Endothelial cell of umbilical vein (primary cell): ENCODE results near the gene ACIN1. TPM values are rescaled to one million over a fixed set of nuclear protein-coding genes. Genes with fewer than 3 reads are reported as not detected.

Source experiments
- BruUV-seq: library from RNA; stranded (reverse); fragments of 400-500 nt; replicated peaks from 2 replicates; lab custom pipeline; 2021; lab: Mats Ljungman, UMichigan
- CTCF ChIA-PET: fragments of 300-600, 350-600 bp; sonication (Branson Sonifier 250); formaldehyde crosslinking; loops from one replicate; lab custom pipeline; 2021; ENCODE audit warnings: antibody characterized with exemption, inconsistent platforms; lab: Charles Lee
- POLR2A ChIA-PET: fragments of 300-600, 350-600 bp; sonication (Branson Sonifier 250); formaldehyde crosslinking; loops from one replicate; lab custom pipeline; 2021; ENCODE audit warnings: antibody characterized with exemption, inconsistent platforms; lab: Charles Lee
- DNase-seq: peaks from one replicate; pipeline ENCODE4 v3.0.0-alpha.2; 2011; ENCODE audit warnings: low read depth, low spot score
- FAIRE-seq: peaks from 2 replicates; lab custom pipeline; 2011; peaks lifted over from hg19 to GRCh38; lab: Jason Lieb, UNC
- H2AFZ ChIP-seq: 2 replicates; pipeline ENCODE4 v1.6.0; 2012; ENCODE audit warnings: low read depth, low read length, control low read depth, inconsistent platforms
- H3K27ac ChIP-seq: 2 replicates; pipeline ENCODE4 v1.5.1; 2011; ENCODE audit warnings: low read depth, mild to moderate bottlenecking, control low read depth, low read length, moderate library complexity; ENCODE audit not compliant: insufficient read depth
- H3K27me3 ChIP-seq, 2 experiments: 2 replicates each; pipeline versions ENCODE4 v1.6.0 to v1.6.1; 2011; ENCODE audit warnings: low read length in 2 of 2, mixed read lengths in 1 of 2; ENCODE audit not compliant: control insufficient read depth in 2 of 2, insufficient read depth in 2 of 2
- H3K36me3 ChIP-seq, 2 experiments: 2 replicates in 1 of 2; 3 replicates in 1 of 2; pipeline ENCODE4 v1.5.1; 2011; ENCODE audit warnings: low read length in 2 of 2, mild to moderate bottlenecking in 1 of 2, moderate library complexity in 1 of 2; ENCODE audit not compliant: control insufficient read depth in 2 of 2, insufficient read depth in 2 of 2; ENCODE audit errors: extremely low read depth in 1 of 2
- H3K4me1 ChIP-seq: 3 replicates; pipeline ENCODE4 v1.5.1; 2011; ENCODE audit warnings: mild to moderate bottlenecking, low read length; ENCODE audit not compliant: control insufficient read depth, insufficient read depth; ENCODE audit errors: extremely low read depth
- H3K4me2 ChIP-seq: 2 replicates; pipeline ENCODE4 v1.6.1; 2011; ENCODE audit warnings: low read length, control low read depth, mixed read lengths; ENCODE audit not compliant: insufficient read depth
- H3K4me3 ChIP-seq, 3 experiments: fragments of 200-600 bp in 1 of 3; sonication (generic), shearing (Covaris generic) in 1 of 3; replicated peaks in 1 of 3; 2 replicates each; pipeline ENCODE4 v1.5.1; 2011 to 2016; ENCODE audit warnings: control low read depth in 3 of 3, low read length in 3 of 3, mild to moderate bottlenecking in 2 of 3, inconsistent platforms in 1 of 3, low read depth in 1 of 3, moderate library complexity in 1 of 3; ENCODE audit not compliant: insufficient read depth in 1 of 3
- H3K79me2 ChIP-seq: 2 replicates; pipeline ENCODE4 v1.6.0; 2012; ENCODE audit warnings: low read length, inconsistent platforms; ENCODE audit not compliant: control insufficient read depth, insufficient read depth
- H3K9ac ChIP-seq: replicated peaks from 2 replicates; pipeline ENCODE3; 2011; ENCODE audit warnings: low read length, control low read depth; ENCODE audit not compliant: insufficient read depth; ENCODE audit errors: extremely low read depth
- H3K9me1 ChIP-seq: replicated peaks from 3 replicates; pipeline ENCODE4 v1.6.0; 2011; ENCODE audit warnings: mild to moderate bottlenecking, low read length; ENCODE audit not compliant: control insufficient read depth, insufficient read depth; ENCODE audit errors: extremely low read depth
- H3K9me3 ChIP-seq: replicated peaks from 2 replicates; pipeline ENCODE4 v1.5.1; 2012; ENCODE audit warnings: low read length, inconsistent platforms; ENCODE audit not compliant: control insufficient read depth, insufficient read depth
- H4K20me1 ChIP-seq: replicated peaks from 2 replicates; pipeline ENCODE3; 2011; ENCODE audit warnings: mild to moderate bottlenecking, low read length; ENCODE audit not compliant: control insufficient read depth, insufficient read depth; ENCODE audit errors: extremely low read depth
- EZH2 ChIP-seq: IDR thresholded peaks from 2 replicates; pipeline ENCODE4 v1.6.1; 2012; ENCODE audit warnings: borderline replicate concordance, low read depth, mild to moderate bottlenecking, moderate library complexity, low read length, inconsistent platforms; ENCODE audit not compliant: severe bottlenecking
- FOS ChIP-seq: IDR thresholded peaks from 2 replicates; pipeline ENCODE4 v1.6.1; 2011; ENCODE audit warnings: mild to moderate bottlenecking, low read length, moderate library complexity, borderline replicate concordance; ENCODE audit not compliant: insufficient read depth
- GATA2 ChIP-seq: IDR thresholded peaks from 2 replicates; pipeline ENCODE4 v1.7.0; 2011; ENCODE audit warnings: low read depth, mild to moderate bottlenecking, moderate library complexity, mixed read lengths, low read length; ENCODE audit not compliant: insufficient read length, insufficient read depth
- JUN ChIP-seq: IDR thresholded peaks from 2 replicates; pipeline ENCODE4 v1.6.1; 2011; ENCODE audit warnings: borderline replicate concordance, low read depth; ENCODE audit not compliant: insufficient read length, insufficient read depth
- MAX ChIP-seq: IDR thresholded peaks from 2 replicates; pipeline ENCODE4 v1.6.1; 2011; ENCODE audit not compliant: insufficient read depth, insufficient read length
- MYC ChIP-seq: IDR thresholded peaks from one replicate; pipeline ENCODE4 v1.6.1; 2011; ENCODE audit warnings: mild to moderate bottlenecking, low read depth, low read length
- POLR2A ChIP-seq: IDR thresholded peaks from 2 replicates; pipeline ENCODE4 v1.6.1; 2012; ENCODE audit warnings: low read depth, mild to moderate bottlenecking, control low read depth, low read length
- POLR2AphosphoS5 ChIP-seq: IDR thresholded peaks from 2 replicates; pipeline ENCODE4 v1.6.1; 2012; ENCODE audit warnings: low read depth, mild to moderate bottlenecking, control low read depth, low read length, moderate library complexity; ENCODE audit not compliant: insufficient read depth
- dilution Hi-C: fragments of 300-500 bp; cut with MboI; formaldehyde crosslinking; loops from one replicate; pipeline ENCODE4 v1.15.0; 2019; ENCODE audit warnings: low sequenced_read_pairs; ENCODE audit not compliant: extremely low pct_ligation_motif_present
- intact Hi-C: fragments of 100-400 bp; cut with micrococcal nuclease; formaldehyde crosslinking; loops from one replicate; pipeline ENCODE4 v1.10.0; 2022
- polyA plus RNA-seq, 4 experiments: library from polyadenylated mRNA; depleted of rRNA in 3 of 4; stranded (reverse) in 3 of 4; unstranded in 1 of 4; fragments of >200 nt; gene quantifications; 2 replicates each; pipeline versions ENCODE4 v1.2.1 to v1.2.3, GENCODE V29; 2011 to 2012; ENCODE audit warnings: missing spikeins in 1 of 4
- total RNA-seq: library from RNA; stranded (reverse); gene quantifications from 2 replicates; pipeline ENCODE4 v1.2.3, GENCODE V29; 2021
- TF ChIP-seq, protein P1 (sequence below), 2 donors: IDR thresholded peaks; 1 replicate in 1 of 2; 2 replicates in 1 of 2; pipeline ENCODE4 v1.5.1; 2011; ENCODE audit warnings: low read length in 2 of 2, mild to moderate bottlenecking in 2 of 2, moderate library complexity in 2 of 2, control low read depth in 1 of 2, inconsistent platforms in 1 of 2, low read depth in 1 of 2; ENCODE audit not compliant: insufficient read depth in 1 of 2; ENCODE audit errors: extremely low read depth in 1 of 2

ACIN1 gene
- total and polyA plus RNA-seq, 2 donors (not counting 3 experiments of a cell fraction or from before 2014, with no cell fraction given) = 146 to 240 TPM

DNA sequence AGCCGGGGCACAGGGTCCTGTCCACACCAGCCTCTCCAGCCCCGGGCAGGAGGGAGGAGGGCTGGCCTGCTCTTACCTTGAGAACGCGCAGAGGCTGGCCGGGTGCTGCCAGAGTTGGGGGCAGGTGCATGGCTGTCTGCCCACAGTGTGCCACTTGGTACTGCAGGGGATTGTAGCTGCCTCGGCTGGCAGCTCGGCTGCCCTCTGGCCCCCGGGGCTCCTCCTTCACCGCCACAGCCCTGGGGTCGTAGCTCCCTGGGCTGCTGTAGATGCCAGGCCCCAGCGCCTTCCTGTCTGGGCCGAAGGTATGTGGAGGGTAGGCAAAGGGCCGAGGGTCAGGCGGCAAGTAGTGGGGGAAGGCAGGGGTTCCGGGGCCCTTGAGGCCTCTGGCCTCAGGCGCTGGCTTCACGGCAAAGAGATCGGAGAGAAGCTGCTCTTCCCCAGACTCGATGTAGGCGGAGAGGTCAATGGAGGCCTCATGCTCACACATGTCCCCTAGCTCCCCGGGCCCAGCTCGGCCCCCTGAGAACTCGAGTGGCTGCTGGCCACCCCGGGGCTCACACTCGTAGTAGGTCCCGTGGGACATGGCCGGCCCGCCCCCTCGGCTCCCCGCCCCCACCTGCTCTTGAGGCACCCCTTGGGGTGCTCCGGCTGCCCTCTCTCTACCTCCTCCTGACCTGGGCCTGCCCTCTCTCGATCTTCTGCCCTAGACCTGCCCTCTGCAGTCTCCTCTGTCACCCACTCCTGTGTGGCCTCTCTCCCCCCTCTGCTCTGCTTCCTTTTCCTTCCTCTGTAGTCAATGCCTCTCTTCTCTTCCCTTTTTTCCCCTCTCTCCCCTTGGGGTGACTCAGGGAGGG lies 23.8 kb upstream of the ACIN1 start, which contains the start of gene CEBPE:
CEBPE (minus strand) TSS at position 750 of the 857 bp plus-strand sequence; CDS start at position 586, 164 bp downstream.
- no peak for DNase-seq
- H3K4me2 ChIP-seq = no peak within 1 kb of the TSS
- H3K9me1 ChIP-seq = no peaks in the 10 kb centered on the region
- BruUV-seq = no TSS peak
- no peak within 1 kb of the TSS for H3K27ac ChIP-seq
- no peak within 1 kb of the TSS for H3K4me3 ChIP-seq
- H3K79me2 ChIP-seq = no peaks in the 10 kb centered on the region
- no peaks in the 10 kb centered on the region for H3K36me3 ChIP-seq
- no peaks in the 10 kb centered on the region for H3K27me3 ChIP-seq
- peaks cover 30% of the 10 kb centered on the region for H3K4me1 ChIP-seq
- POLR2A ChIA-PET = no interaction called here
- intact Hi-C loops = no loop called here
- FAIRE-seq = no peak
- H4K20me1 ChIP-seq = no peaks in the 10 kb centered on the region
- TF ChIP-seq POLR2AphosphoS5 (no peak), POLR2A (no peak), FOS (no peak), GATA2 (no peak), EZH2 (no peak), MAX (no peak), MYC (no peak), JUN (no peak)
- TF ChIP-seq, protein P1, sequence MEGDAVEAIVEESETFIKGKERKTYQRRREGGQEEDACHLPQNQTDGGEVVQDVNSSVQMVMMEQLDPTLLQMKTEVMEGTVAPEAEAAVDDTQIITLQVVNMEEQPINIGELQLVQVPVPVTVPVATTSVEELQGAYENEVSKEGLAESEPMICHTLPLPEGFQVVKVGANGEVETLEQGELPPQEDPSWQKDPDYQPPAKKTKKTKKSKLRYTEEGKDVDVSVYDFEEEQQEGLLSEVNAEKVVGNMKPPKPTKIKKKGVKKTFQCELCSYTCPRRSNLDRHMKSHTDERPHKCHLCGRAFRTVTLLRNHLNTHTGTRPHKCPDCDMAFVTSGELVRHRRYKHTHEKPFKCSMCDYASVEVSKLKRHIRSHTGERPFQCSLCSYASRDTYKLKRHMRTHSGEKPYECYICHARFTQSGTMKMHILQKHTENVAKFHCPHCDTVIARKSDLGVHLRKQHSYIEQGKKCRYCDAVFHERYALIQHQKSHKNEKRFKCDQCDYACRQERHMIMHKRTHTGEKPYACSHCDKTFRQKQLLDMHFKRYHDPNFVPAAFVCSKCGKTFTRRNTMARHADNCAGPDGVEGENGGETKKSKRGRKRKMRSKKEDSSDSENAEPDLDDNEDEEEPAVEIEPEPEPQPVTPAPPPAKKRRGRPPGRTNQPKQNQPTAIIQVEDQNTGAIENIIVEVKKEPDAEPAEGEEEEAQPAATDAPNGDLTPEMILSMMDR (IDR thresholded peaks at IDR 0.05; ENCODE audit: extremely low read depth in 1 of 2, insufficient read depth in 1 of 2, low read depth in 1 of 2, low read length in 2 of 2) = no peak
- CTCF ChIA-PET = interaction anchor here (1.4 to 14.5 kb wide), 6 partner anchors 8 to 203 kb away, joined by 4 to 1289 read pairs (median 39); partner anchors contain the start of genes PABPN1 and SLC7A8
- H3K9ac ChIP-seq = no peak within 1 kb of the TSS
- no peaks in the 10 kb centered on the region for H3K9me3 ChIP-seq
- H2AFZ ChIP-seq = no peak within 1 kb of the TSS
- dilution Hi-C loops = no loop called here
